Karpas-422 (cell line): ENCODE results near the gene LRBA. TPM values are rescaled to one million over a fixed set of nuclear protein-coding genes. Genes with fewer than 3 reads are reported as not detected.
A peak's percentile ranks its signal among the peaks of the same experiment; 100 is the strongest.
"Not testable (repeated sequence)": the region's sequence is repeated elsewhere in the genome, so short reads cannot be mapped to it uniquely, and the experiment has no call there.

Source experiments
- DNase-seq: peaks from one replicate; pipeline ENCODE4 v3.0.0-alpha.2; 2015
- H2AFZ ChIP-seq: fragments of 200-600 bp; sonication (generic); 2 replicates; pipeline ENCODE4 v1.6.1; 2014; ENCODE audit warnings: antibody characterized with exemption, low read length, mixed read lengths
- H3K27ac ChIP-seq: fragments of 200-600 bp; sonication (generic); 2 replicates; pipeline ENCODE4 v1.5.1; 2014; ENCODE audit warnings: mild to moderate bottlenecking, low read length, moderate library complexity
- H3K27me3 ChIP-seq: fragments of 200-600 bp; sonication (generic); 2 replicates; pipeline ENCODE4 v1.6.1; 2014; ENCODE audit warnings: low read length, mixed read lengths
- H3K36me3 ChIP-seq: fragments of 200-600 bp; sonication (generic); 2 replicates; pipeline ENCODE4 v1.6.1; 2014; ENCODE audit warnings: low read length, mixed read lengths; ENCODE audit not compliant: insufficient read depth
- H3K4me1 ChIP-seq: fragments of 200-600 bp; sonication (generic); 2 replicates; pipeline ENCODE4 v1.6.1; 2014; ENCODE audit warnings: mild to moderate bottlenecking, low read length, mixed read lengths
- H3K4me2 ChIP-seq: fragments of 200-600 bp; sonication (generic); 2 replicates; pipeline ENCODE4 v1.6.1; 2014; ENCODE audit warnings: low read length, low read depth, mild to moderate bottlenecking; ENCODE audit not compliant: poor library complexity, severe bottlenecking
- H3K4me3 ChIP-seq: fragments of 200-600 bp; sonication (generic); 2 replicates; pipeline ENCODE4 v1.5.1; 2014; ENCODE audit warnings: mild to moderate bottlenecking, antibody characterized with exemption, low read length, mixed read lengths
- H3K79me2 ChIP-seq: fragments of 200-600 bp; sonication (generic); 2 replicates; pipeline ENCODE4 v1.6.1; 2014; ENCODE audit warnings: mild to moderate bottlenecking, low read length, mixed read lengths
- H3K9ac ChIP-seq: fragments of 200-600 bp; sonication (generic); 2 replicates; pipeline ENCODE4 v1.6.0; 2014; ENCODE audit warnings: low read length
- H3K9me2 ChIP-seq: fragments of 200-600 bp; sonication (generic), shearing (Covaris generic); replicated peaks from 2 replicates; pipeline ENCODE4 v1.6.0; 2014; ENCODE audit warnings: mild to moderate bottlenecking, low read length, moderate library complexity; ENCODE audit not compliant: insufficient read depth
- H3K9me3 ChIP-seq: fragments of 300-700, 200-600 bp; sonication (generic); 2 replicates; pipeline ENCODE4 v1.6.1; 2014; ENCODE audit warnings: low read length, mixed read lengths
- H4K20me1 ChIP-seq: fragments of 200-600 bp; sonication (generic); 2 replicates; pipeline ENCODE4 v1.6.1; 2014; ENCODE audit warnings: mild to moderate bottlenecking, antibody characterized with exemption, low read length, low read depth; ENCODE audit not compliant: insufficient read depth
- total RNA-seq: library from RNA; depleted of rRNA; stranded (reverse); fragments of >200 nt; shearing (Covaris generic); gene quantifications from 2 replicates; pipeline ENCODE4 v1.2.3, GENCODE V29; 2014; ENCODE audit warnings: low replicate concordance; rRNA removed

LRBA gene, protein sequence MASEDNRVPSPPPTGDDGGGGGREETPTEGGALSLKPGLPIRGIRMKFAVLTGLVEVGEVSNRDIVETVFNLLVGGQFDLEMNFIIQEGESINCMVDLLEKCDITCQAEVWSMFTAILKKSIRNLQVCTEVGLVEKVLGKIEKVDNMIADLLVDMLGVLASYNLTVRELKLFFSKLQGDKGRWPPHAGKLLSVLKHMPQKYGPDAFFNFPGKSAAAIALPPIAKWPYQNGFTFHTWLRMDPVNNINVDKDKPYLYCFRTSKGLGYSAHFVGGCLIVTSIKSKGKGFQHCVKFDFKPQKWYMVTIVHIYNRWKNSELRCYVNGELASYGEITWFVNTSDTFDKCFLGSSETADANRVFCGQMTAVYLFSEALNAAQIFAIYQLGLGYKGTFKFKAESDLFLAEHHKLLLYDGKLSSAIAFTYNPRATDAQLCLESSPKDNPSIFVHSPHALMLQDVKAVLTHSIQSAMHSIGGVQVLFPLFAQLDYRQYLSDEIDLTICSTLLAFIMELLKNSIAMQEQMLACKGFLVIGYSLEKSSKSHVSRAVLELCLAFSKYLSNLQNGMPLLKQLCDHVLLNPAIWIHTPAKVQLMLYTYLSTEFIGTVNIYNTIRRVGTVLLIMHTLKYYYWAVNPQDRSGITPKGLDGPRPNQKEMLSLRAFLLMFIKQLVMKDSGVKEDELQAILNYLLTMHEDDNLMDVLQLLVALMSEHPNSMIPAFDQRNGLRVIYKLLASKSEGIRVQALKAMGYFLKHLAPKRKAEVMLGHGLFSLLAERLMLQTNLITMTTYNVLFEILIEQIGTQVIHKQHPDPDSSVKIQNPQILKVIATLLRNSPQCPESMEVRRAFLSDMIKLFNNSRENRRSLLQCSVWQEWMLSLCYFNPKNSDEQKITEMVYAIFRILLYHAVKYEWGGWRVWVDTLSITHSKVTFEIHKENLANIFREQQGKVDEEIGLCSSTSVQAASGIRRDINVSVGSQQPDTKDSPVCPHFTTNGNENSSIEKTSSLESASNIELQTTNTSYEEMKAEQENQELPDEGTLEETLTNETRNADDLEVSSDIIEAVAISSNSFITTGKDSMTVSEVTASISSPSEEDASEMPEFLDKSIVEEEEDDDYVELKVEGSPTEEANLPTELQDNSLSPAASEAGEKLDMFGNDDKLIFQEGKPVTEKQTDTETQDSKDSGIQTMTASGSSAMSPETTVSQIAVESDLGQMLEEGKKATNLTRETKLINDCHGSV (N-terminal part only)
- total RNA-seq, result 113 and 131 TPM in 2 replicates

DNA sequence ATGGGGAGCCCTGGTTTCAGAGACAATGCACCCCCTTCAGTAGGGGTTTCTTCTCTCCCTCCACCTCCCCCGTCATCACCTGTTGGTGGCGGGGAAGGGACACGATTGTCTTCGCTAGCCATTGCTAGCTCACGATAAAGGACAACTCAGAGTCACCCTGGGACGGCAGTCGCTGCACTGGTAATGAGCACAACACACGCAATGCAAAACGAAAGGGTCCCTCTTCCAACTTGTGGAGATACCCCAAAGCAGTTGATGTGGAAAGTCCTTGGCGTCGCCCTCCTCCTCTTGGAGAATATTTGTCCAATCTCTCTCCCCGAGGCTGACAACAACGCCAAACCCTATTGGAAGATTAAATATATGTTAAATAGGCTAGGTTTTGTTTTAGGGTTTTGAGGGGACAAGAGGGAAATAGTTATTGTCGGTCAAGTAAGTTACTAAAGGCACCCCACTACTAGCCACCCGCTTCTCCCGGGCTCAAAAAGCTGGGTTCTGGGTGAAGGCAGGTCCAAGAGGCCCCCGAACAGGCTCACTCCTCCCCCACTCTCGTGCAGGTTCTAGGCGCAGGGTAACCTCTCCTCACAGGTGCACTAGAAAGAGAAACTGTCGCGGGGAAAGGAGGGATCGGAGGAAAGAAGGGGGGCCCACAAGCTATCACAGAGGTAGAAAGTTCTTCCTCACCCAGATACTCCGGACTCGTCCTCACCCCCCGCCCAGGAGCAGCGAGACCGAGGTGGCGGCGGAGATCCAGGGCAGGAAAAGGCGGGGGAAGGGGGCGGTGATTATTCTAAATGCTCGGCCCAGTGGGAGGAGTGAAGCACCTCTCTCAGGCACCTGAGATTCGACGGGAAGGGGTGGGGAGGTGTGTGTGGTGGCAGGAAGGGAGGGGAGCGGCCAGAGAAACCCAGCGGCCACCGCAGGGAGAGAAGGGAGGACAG is at the start of gene LRBA:
LRBA (minus strand) TSS at position 764 of the 938 bp plus-strand sequence; CDS start at position 122, 642 bp downstream.
- Histone ChIP-seq H3K4me2 (peak within 1 kb of the TSS; percentile 95), H3K9ac (peak within 1 kb of the TSS; percentile 96), H3K79me2 (peaks cover 51% of the 10 kb centered on the region), H4K20me1 (no peaks in the 10 kb centered on the region), H3K9me2 (no peaks in the 10 kb centered on the region), H3K9me3 (no peaks in the 10 kb centered on the region), H3K4me1 (peaks cover 26% of the 10 kb centered on the region), H3K36me3 (peaks cover 17% of the 10 kb centered on the region; the same call in 1 of the 2 replicates), H3K27me3 (no peaks in the 10 kb centered on the region), H3K4me3 (peak within 1 kb of the TSS; percentile 80), H2AFZ (peak within 1 kb of the TSS; percentile 99), H3K27ac (peak within 1 kb of the TSS; percentile 62)
- peak; percentile 96 for DNase-seq

DNA sequence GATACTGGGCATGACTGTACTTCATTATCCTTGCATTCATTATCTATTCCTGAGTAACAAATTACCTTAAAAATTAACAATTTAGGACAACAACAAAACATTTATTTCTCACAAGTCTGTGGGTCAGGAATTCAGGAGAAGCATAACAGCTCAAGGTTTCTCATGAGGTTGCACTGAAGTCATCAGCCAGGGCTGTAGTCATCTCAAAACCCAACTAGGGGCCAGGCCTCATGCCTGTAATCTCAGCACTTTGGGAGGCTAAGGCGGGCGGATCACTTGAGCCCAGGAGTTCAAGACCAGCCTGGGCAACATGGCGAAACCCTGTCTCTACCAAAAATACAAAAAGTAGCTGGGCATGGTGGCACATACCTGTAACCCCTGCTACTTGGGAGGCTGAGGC is 48.1 kb upstream of the LRBA start:
- DNase-seq, H3K79me2 ChIP-seq, H3K36me3 ChIP-seq, H3K4me2 ChIP-seq, H3K9me3 ChIP-seq, H3K27ac ChIP-seq, H3K9ac ChIP-seq, H2AFZ ChIP-seq, H3K9me2 ChIP-seq, H3K4me1 ChIP-seq, H3K27me3 ChIP-seq, H4K20me1 ChIP-seq, H3K4me3 ChIP-seq: not testable (repeated sequence)

DNA sequence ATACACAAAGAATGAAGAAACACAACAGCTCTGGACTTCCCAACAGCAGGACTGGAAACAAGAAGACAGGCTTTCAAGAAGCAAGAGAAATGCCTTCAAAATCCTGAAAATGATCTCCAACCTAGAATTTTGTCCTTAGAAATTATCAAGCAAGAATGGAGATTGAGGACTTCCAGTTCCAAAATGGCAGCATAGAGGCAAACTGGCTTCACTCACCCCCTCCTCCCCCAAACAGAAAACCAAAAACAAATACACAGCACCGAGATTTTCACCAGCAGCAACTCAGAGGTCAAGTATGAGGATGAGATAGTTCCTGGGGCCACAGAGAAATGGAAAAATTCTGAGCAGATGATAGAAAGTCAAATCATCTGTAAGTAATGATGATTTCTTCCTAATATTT is 40.5 kb upstream of the LRBA start:
- no peaks in the 10 kb centered on the region for H3K27me3 ChIP-seq
- no peaks in the 10 kb centered on the region for H3K9me3 ChIP-seq
- no peak overlapping the region for H2AFZ ChIP-seq
- DNase-seq, result no peak
- H3K36me3 ChIP-seq, result no peaks in the 10 kb centered on the region
- H3K9ac ChIP-seq, result no peak overlapping the region
- no peaks in the 10 kb centered on the region for H3K4me1 ChIP-seq
- H3K9me2 ChIP-seq, result no peaks in the 10 kb centered on the region
- H3K4me2 ChIP-seq, result no peak overlapping the region
- H3K4me3 ChIP-seq, result no peak overlapping the region
- H3K27ac ChIP-seq, result no peak overlapping the region
- no peaks in the 10 kb centered on the region for H3K79me2 ChIP-seq
- no peaks in the 10 kb centered on the region for H4K20me1 ChIP-seq

DNA sequence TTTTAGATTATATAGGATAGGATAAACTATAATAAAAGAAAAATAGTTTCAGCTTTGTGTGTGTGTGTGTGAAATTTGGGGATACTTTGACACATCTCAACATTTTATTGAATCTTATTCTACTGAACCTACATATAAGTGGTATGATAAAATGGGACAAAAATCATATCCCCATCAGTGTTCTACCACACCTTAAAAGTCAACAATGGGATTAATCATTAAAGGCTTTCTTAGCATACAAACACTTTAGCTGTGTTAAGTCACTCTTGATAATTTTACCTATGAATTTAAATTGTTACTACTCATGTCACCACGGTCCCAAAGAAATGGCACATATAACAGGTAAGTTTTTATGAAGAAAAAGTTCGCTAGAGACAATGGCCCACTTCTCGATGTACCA is 37.7 kb upstream of the LRBA start:
- Histone ChIP-seq H3K27me3 (no peaks in the 10 kb centered on the region), H2AFZ (no peak overlapping the region), H3K9me3 (no peaks in the 10 kb centered on the region), H3K4me3 (no peak overlapping the region), H4K20me1 (no peaks in the 10 kb centered on the region), H3K36me3 (no peaks in the 10 kb centered on the region), H3K27ac (no peak overlapping the region), H3K9me2 (no peaks in the 10 kb centered on the region), H3K9ac (no peak overlapping the region), H3K4me2 (no peak overlapping the region), H3K4me1 (no peaks in the 10 kb centered on the region), H3K79me2 (no peaks in the 10 kb centered on the region)
- DNase-seq, result no peak

DNA sequence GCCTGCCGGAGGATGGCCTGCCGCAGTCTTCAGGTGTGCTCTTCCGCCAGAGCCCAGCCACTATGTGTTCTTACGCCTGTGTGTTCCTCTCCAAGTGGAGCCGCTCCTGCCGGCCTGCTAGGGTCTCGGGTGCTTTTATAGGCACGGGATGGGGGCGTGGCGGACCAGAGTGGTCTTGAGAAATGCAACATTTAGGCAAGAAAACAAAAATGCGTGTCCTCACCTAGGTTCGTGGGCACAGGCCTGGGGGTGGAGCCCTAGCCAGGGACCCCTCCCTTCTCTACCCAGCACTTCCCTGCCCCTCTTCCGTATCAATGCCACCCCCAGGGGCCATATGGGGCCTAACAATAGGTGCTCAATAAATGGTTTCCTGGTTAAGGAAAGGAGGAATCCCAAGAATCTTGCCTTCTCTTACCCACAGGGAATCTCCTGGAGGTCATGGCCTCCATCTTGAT is 34.4 kb upstream of the LRBA start:
- no peaks in the 10 kb centered on the region for H3K9me3 ChIP-seq

DNA sequence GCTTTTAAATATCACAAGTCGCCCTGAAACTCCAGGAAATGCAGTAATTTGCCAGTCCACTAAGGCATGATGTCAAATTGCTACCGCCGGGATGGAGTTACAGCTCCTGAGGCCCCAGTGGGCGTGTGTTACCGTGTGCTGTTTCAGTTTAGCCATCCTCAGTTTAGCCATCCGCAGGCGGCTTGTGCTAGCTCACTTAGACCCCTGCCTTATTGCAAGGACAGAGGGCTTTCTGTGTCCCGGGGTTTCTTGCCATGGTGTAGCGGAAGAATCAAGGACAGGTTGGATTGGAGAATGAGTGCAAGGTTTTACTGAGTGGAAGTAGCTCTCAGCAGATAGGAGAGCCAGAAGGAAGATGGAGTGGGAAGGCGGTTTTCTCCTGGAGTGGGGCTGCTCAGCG is 33.8 kb upstream of the LRBA start:
- Histone ChIP-seq H3K9me2 (no peaks in the 10 kb centered on the region), H3K27me3 (no peaks in the 10 kb centered on the region), H3K27ac (no peak overlapping the region), H3K36me3 (no peaks in the 10 kb centered on the region), H3K4me2 (no peak overlapping the region), H3K4me3 (no peak overlapping the region), H3K9me3 (no peaks in the 10 kb centered on the region), H3K4me1 (no peaks in the 10 kb centered on the region), H2AFZ (no peak overlapping the region), H3K9ac (no peak overlapping the region), H3K79me2 (no peaks in the 10 kb centered on the region), H4K20me1 (no peaks in the 10 kb centered on the region)
- DNase-seq, result no peak

More for the DNA sequence above, 34.4 kb upstream of the LRBA start:
- no peaks in the 10 kb centered on the region for H3K79me2 ChIP-seq
- H2AFZ ChIP-seq, result no peak overlapping the region
- no peak overlapping the region for H3K4me2 ChIP-seq
- H3K4me3 ChIP-seq, result no peak overlapping the region
- no peaks in the 10 kb centered on the region for H3K4me1 ChIP-seq
- H3K27me3 ChIP-seq, result no peaks in the 10 kb centered on the region
- no peak overlapping the region for H3K9ac ChIP-seq
- no peaks in the 10 kb centered on the region for H3K36me3 ChIP-seq
- H3K9me2 ChIP-seq, result no peaks in the 10 kb centered on the region
- no peak for DNase-seq
- no peak overlapping the region for H3K27ac ChIP-seq
- no peaks in the 10 kb centered on the region for H4K20me1 ChIP-seq

DNA sequence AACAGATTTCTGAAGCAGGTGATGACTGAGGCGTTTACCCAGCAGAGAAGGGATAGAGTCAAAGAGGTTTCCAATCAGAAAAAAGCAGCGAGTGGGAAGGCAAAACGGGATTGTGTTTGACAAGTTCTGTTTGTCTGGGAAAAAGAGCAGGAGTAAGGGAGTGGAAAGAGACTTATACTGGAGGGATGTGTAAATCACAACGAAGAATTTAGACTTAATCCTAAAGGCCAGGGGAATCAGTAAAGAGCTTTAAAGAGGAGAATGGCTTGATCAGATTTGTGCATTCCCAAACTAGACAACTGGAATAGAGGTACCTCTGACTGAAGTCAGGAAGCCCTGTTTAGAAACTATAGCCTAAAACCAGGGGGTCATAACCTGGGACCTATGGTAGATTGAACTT is 31.5 kb upstream of the LRBA start:
- H3K4me2 ChIP-seq, result no peak overlapping the region
- H3K27ac ChIP-seq, result no peak overlapping the region

More for the DNA sequence above, 31.5 kb upstream of the LRBA start:
- Histone ChIP-seq H3K36me3 (no peaks in the 10 kb centered on the region), H3K4me3 (no peak overlapping the region), H3K9ac (no peak overlapping the region), H3K27me3 (no peaks in the 10 kb centered on the region), H3K4me1 (no peaks in the 10 kb centered on the region), H2AFZ (peak overlapping the region; percentile 23; the same call in 1 of the 2 replicates), H4K20me1 (no peaks in the 10 kb centered on the region), H3K9me2 (no peaks in the 10 kb centered on the region), H3K9me3 (no peaks in the 10 kb centered on the region), H3K79me2 (no peaks in the 10 kb centered on the region)
- DNase-seq, result no peak
